B cell (primary cell): ENCODE results near the gene TPD52L3. TPM values are rescaled to one million over a fixed set of nuclear protein-coding genes. Genes with fewer than 3 reads are reported as not detected.

ENCODE experiments used
- ATAC-seq: fragments of 200-7000 bp; cut with Tn5 transposase; one replicate; pipeline ENCODE4 v1.10.0; 2021; ENCODE audit warnings: low read depth, mild to moderate bottlenecking, moderate number of reproducible peaks, moderate library complexity
- CTCF ChIA-PET: fragments of 350-600 bp; sonication (Branson Sonifier 250); formaldehyde crosslinking; loops from one replicate; lab custom pipeline; 2021; ENCODE audit warnings: antibody characterized with exemption, inconsistent platforms; lab: Charles Lee
- POLR2A ChIA-PET: fragments of 350-600 bp; sonication (Branson Sonifier 250); formaldehyde crosslinking; loops from one replicate; lab custom pipeline; 2021; ENCODE audit warnings: antibody characterized with exemption; lab: Charles Lee
- DNase-seq: peaks from one replicate; pipeline ENCODE4 v3.0.0; 2013
- H2AFZ ChIP-seq: 2 replicates; pipeline ENCODE4 v1.6.1; 2012; ENCODE audit warnings: mild to moderate bottlenecking, low read depth, low read length; ENCODE audit not compliant: insufficient read depth, poor library complexity, severe bottlenecking
- H3K27ac ChIP-seq, 2 donors: 1 replicate in 1 of 2; 2 replicates in 1 of 2; pipeline ENCODE4 v1.5.1; 2012 to 2013; ENCODE audit warnings: low read length in 2 of 2, mild to moderate bottlenecking in 2 of 2, moderate library complexity in 1 of 2
- H3K27me3 ChIP-seq, 4 experiments: fragments of 200-600 bp in 1 of 4; sonication (generic) in 1 of 4; replicated peaks in 1 of 4; 1 replicate in 2 of 4; 2 replicates in 2 of 4; pipeline versions ENCODE4 v1.6.1 to v1.7.0; 2013 to 2016; ENCODE audit warnings: low read length in 3 of 4, mild to moderate bottlenecking in 2 of 4, mixed read lengths in 1 of 4, moderate library complexity in 1 of 4; ENCODE audit not compliant: insufficient read depth in 4 of 4, control insufficient read depth in 3 of 4; ENCODE audit errors: control extremely low read depth in 1 of 4
- H3K36me3 ChIP-seq, 2 experiments: replicated peaks in 1 of 2; 1 replicate in 1 of 2; 2 replicates in 1 of 2; pipeline versions ENCODE4 v1.6.1 to v1.7.1; 2013; ENCODE audit warnings: low read length in 1 of 2; ENCODE audit not compliant: insufficient read depth in 2 of 2, control insufficient read depth in 1 of 2; ENCODE audit errors: control extremely low read depth in 1 of 2, extremely low read depth in 1 of 2
- H3K4me1 ChIP-seq, 2 donors: fragments of 200-600 bp in 1 of 2; sonication (generic) in 1 of 2; 1 replicate in 1 of 2; 2 replicates in 1 of 2; pipeline versions ENCODE4 v1.5.1 to v1.6.1; 2013 to 2017; ENCODE audit warnings: low read length in 2 of 2; ENCODE audit not compliant: control insufficient read depth in 2 of 2, insufficient read depth in 2 of 2
- H3K4me2 ChIP-seq: replicated peaks from 2 replicates; pipeline ENCODE3; 2012; ENCODE audit warnings: mild to moderate bottlenecking, low read depth, low read length; ENCODE audit not compliant: poor library complexity, severe bottlenecking
- H3K4me3 ChIP-seq, 5 experiments: fragments of 200-600 bp in 1 of 5; sonication (generic) in 1 of 5; 1 replicate in 3 of 5; 2 replicates in 2 of 5; pipeline versions ENCODE4 v1.5.1 to v1.7.0; 2011 to 2016; ENCODE audit warnings: low read length in 4 of 5, mild to moderate bottlenecking in 4 of 5, low read depth in 2 of 5, control low read depth in 1 of 5, moderate library complexity in 1 of 5; ENCODE audit not compliant: insufficient read depth in 1 of 5; ENCODE audit errors: control extremely low read depth in 1 of 5, extremely low read depth in 1 of 5
- H3K79me2 ChIP-seq: fragments of 200-600 bp; sonication (generic); one replicate; pipeline ENCODE4 v1.6.0; 2016; ENCODE audit warnings: low read length; ENCODE audit not compliant: control insufficient read depth, insufficient read depth
- H3K9ac ChIP-seq: fragments of 200-600 bp; sonication (generic); 2 replicates; pipeline ENCODE4 v1.6.1; 2017; ENCODE audit warnings: mild to moderate bottlenecking, low read length, moderate library complexity
- H3K9me3 ChIP-seq, 3 donors: one replicate each; pipeline versions ENCODE4 v1.6.1 to v1.7.1; 2013; ENCODE audit warnings: low read length in 2 of 3; ENCODE audit not compliant: control insufficient read depth in 2 of 3, insufficient read depth in 1 of 3; ENCODE audit errors: control extremely low read depth in 1 of 3
- H4K20me1 ChIP-seq: 2 replicates; pipeline ENCODE4 v1.6.0; 2012; ENCODE audit warnings: mild to moderate bottlenecking, low read length; ENCODE audit not compliant: insufficient read depth, control insufficient read depth, poor library complexity, severe bottlenecking
- H3K27ac Mint-ChIP-seq: one replicate; pipeline ENCODE4 v1.8.0; 2021; ENCODE audit warnings: mixed read lengths
- H3K27me3 Mint-ChIP-seq: one replicate; pipeline ENCODE4 v1.8.0; 2021; ENCODE audit warnings: mixed read lengths
- H3K4me1 Mint-ChIP-seq: one replicate; pipeline ENCODE4 v1.8.0; 2021; ENCODE audit warnings: mixed read lengths
- H3K4me3 Mint-ChIP-seq: one replicate; pipeline ENCODE4 v1.8.0; 2021; ENCODE audit warnings: mixed read lengths
- H3K9me3 Mint-ChIP-seq: one replicate; pipeline ENCODE4 v1.8.0; 2022; ENCODE audit warnings: mixed read lengths; ENCODE audit not compliant: insufficient read depth
- EZH2 ChIP-seq: IDR thresholded peaks from 2 replicates; pipeline ENCODE4 v1.6.1; 2012; ENCODE audit warnings: borderline replicate concordance, low read depth, mild to moderate bottlenecking, moderate library complexity, low read length; ENCODE audit not compliant: insufficient read depth, poor library complexity, severe bottlenecking
- WGBS: methylation state at CpG from one replicate; pipeline ENCODE4 v1.1.5; 2013; ENCODE audit warnings: missing lambda C conversion rate; ENCODE audit not compliant: insufficient coverage; 5-methylcytosine and 5-hydroxymethylcytosine counted together
- intact Hi-C: fragments of 100-400 bp; cut with micrococcal nuclease; formaldehyde crosslinking; loops from one replicate; pipeline ENCODE4 v1.10.0; 2022
- polyA minus RNA-seq: library from RNA; depleted of rRNA, polyadenylated mRNA; stranded (reverse); fragments of >200 nt; gene quantifications from 2 replicates; pipeline ENCODE4 v1.2.3, GENCODE V29; 2012
- polyA plus RNA-seq: library from polyadenylated mRNA; depleted of rRNA; stranded (reverse); fragments of >200 nt; gene quantifications from 2 replicates; pipeline ENCODE4 v1.2.3, GENCODE V29; 2012
- total RNA-seq, 2 donors: library from RNA; stranded (reverse); fragments of 120-200 nt in 1 of 2; gene quantifications; 1 replicate in 1 of 2; 2 replicates in 1 of 2; pipeline versions ENCODE4 v1.2.3 to v1.2.4, GENCODE V29; 2013 to 2022
- TF ChIP-seq, protein P1 (sequence below): fragments of 200-600 bp; IDR thresholded peaks from one replicate; pipeline ENCODE4 v1.8.0; 2022; ENCODE audit warnings: antibody characterized with exemption, mild to moderate bottlenecking

TPD52L3 gene
- total RNA-seq, result not detected in 2 replicates
- not detected for total RNA-seq (2013)
- polyA plus RNA-seq, result not detected in 2 replicates
- polyA minus RNA-seq, result not detected in 2 replicates

- ChIA-PET CTCF (no interaction called here), POLR2A (no interaction called here)
- Histone ChIP-seq H3K36me3 (no peaks in the 10 kb centered on the region), H3K9ac (no peak within 1 kb of the TSS), H2AFZ (no peak within 1 kb of the TSS), H3K4me3 (no peak within 1 kb of the TSS), H3K79me2 (no peaks in the 10 kb centered on the region), H3K9me3 (peaks cover 0 to 4% (median 4%) of the 10 kb centered on the region in 3 donors), H3K4me2 (no peak within 1 kb of the TSS), H3K4me1 (peaks cover 0 to 4% of the 10 kb centered on the region in 2 donors), H3K27me3 (peaks cover 0 to 4% (median 0%) of the 10 kb centered on the region in 4 experiments), H4K20me1 (no peaks in the 10 kb centered on the region), H3K27ac (no peak within 1 kb of the TSS)
- Mint-ChIP-seq H3K27me3 (peaks cover 16% of the 10 kb centered on the region), H3K4me1 (peaks cover 10% of the 10 kb centered on the region), H3K27ac (no peak within 1 kb of the TSS), H3K4me3 (no peak within 1 kb of the TSS), H3K9me3 (no peaks in the 10 kb centered on the region)
- no peak for ATAC-seq
- 94% methylated on average over 16 of the region's 16 CpGs for WGBS
- intact Hi-C loops, result no loop called here
- no peak for DNase-seq
- no peak for TF ChIP-seq EZH2
- TF ChIP-seq, protein P1, sequence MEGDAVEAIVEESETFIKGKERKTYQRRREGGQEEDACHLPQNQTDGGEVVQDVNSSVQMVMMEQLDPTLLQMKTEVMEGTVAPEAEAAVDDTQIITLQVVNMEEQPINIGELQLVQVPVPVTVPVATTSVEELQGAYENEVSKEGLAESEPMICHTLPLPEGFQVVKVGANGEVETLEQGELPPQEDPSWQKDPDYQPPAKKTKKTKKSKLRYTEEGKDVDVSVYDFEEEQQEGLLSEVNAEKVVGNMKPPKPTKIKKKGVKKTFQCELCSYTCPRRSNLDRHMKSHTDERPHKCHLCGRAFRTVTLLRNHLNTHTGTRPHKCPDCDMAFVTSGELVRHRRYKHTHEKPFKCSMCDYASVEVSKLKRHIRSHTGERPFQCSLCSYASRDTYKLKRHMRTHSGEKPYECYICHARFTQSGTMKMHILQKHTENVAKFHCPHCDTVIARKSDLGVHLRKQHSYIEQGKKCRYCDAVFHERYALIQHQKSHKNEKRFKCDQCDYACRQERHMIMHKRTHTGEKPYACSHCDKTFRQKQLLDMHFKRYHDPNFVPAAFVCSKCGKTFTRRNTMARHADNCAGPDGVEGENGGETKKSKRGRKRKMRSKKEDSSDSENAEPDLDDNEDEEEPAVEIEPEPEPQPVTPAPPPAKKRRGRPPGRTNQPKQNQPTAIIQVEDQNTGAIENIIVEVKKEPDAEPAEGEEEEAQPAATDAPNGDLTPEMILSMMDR, result no peak
These were observed at the start of gene TPD52L3 for GRCh38 chr9:6328103-6328502. Gene TPD52L3, plus strand, starts transcription at chr9:6328375. Its CDS starts 221 bp downstream, at chr9:6328596.

DNA sequence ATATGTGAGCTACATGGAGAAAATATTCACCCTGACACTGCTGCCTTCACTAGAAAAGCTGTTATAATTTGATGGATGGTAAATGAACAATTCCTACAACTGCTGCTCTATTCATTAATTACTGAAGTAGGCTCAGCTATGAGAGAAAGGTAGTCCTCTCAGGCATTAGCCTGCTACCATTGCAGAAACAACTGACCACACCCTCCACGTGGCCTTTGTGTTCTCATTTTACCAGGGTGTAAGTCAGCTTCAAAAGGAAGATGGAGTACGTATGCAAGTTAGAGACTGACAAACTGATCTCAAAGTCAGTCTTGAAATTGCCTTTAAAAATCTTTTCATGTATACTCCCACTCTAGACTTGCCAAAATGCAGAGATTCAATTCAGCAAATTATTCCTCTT lies 26.3 kb upstream of the TPD52L3 start:
- CTCF ChIA-PET, result no interaction called here
- TF ChIP-seq, protein P1, result no peak
- TF ChIP-seq EZH2, result no peak
- no peaks in the 10 kb centered on the region for H3K36me3 ChIP-seq

More for the DNA sequence above, 26.3 kb upstream of the TPD52L3 start:
- Histone ChIP-seq H3K27ac (no peak overlapping the region), H3K79me2 (no peaks in the 10 kb centered on the region), H3K4me3 (no peak overlapping the region), H3K9ac (no peak overlapping the region), H3K27me3 (no peaks in the 10 kb centered on the region), H3K9me3 (peaks cover 0 to 1% (median 0%) of the 10 kb centered on the region in 3 donors), H3K4me1 (no peaks in the 10 kb centered on the region), H4K20me1 (no peaks in the 10 kb centered on the region), H2AFZ (no peak overlapping the region), H3K4me2 (no peak overlapping the region)
- Mint-ChIP-seq H3K9me3 (no peaks in the 10 kb centered on the region), H3K4me3 (no peak overlapping the region), H3K27me3 (peaks cover 14% of the 10 kb centered on the region), H3K4me1 (no peaks in the 10 kb centered on the region), H3K27ac (no peak overlapping the region)
- WGBS, result no CpG with 5 or more reads among the region's 2 CpGs
- POLR2A ChIA-PET, result no interaction called here
- intact Hi-C loops, result no loop called here
- DNase-seq (no peak), ATAC-seq (no peak)
